H1 (cell line): Measurements from ENCODE around the gene DLX4. TPM values are rescaled to one million over a fixed set of nuclear protein-coding genes. Genes with fewer than 3 reads are reported as not detected.

Source experiments
- CTCF ChIA-PET: fragments of 300-600 bp; sonication (Branson Sonifier 250); formaldehyde crosslinking; loops from one replicate; lab custom pipeline; 2021; ENCODE audit not compliant: partially characterized antibody; lab: Charles Lee
- POLR2A ChIA-PET: fragments of 300-600 bp; sonication (Branson Sonifier 250); formaldehyde crosslinking; loops from one replicate; lab custom pipeline; 2021; ENCODE audit warnings: inconsistent platforms; ENCODE audit not compliant: partially characterized antibody; lab: Charles Lee
- DNase-seq, 2 experiments: peaks; one replicate each; pipeline versions ENCODE4 v3.0.0 to v3.0.0-alpha.2; 2010 to 2022; ENCODE audit warnings: low spot score in 2 of 2, low read depth in 1 of 2, mixed read lengths in 1 of 2
- FAIRE-seq: peaks from 2 replicates; lab custom pipeline; 2011; peaks lifted over from hg19 to GRCh38; lab: Jason Lieb, UNC
- H2AFZ ChIP-seq: 2 replicates; pipeline ENCODE4 v1.8.1; 2012; ENCODE audit warnings: low read length, inconsistent platforms
- H2AK5ac ChIP-seq: 2 replicates; pipeline ENCODE4 v1.6.1; 2013; ENCODE audit warnings: low read depth, low read length
- H2BK120ac ChIP-seq: replicated peaks from 2 replicates; pipeline ENCODE3; 2013; ENCODE audit warnings: low read depth, low read length, inconsistent platforms
- H2BK12ac ChIP-seq: 2 replicates; pipeline ENCODE4 v1.6.1; 2013; ENCODE audit warnings: low read depth, low read length
- H2BK15ac ChIP-seq: 2 replicates; pipeline ENCODE4 v1.6.1; 2013; ENCODE audit warnings: low read length
- H2BK20ac ChIP-seq: 2 replicates; pipeline ENCODE4 v1.6.1; 2013; ENCODE audit warnings: low read length
- H2BK5ac ChIP-seq: 2 replicates; pipeline ENCODE4 v1.6.1; 2013; ENCODE audit warnings: low read depth, low read length
- H3K14ac ChIP-seq: 2 replicates; pipeline ENCODE4 v1.6.1; 2013; ENCODE audit warnings: inconsistent platforms; ENCODE audit not compliant: insufficient read length
- H3K18ac ChIP-seq: 2 replicates; pipeline ENCODE4 v1.6.1; 2013; ENCODE audit warnings: low read length; ENCODE audit errors: extremely low read depth
- H3K23ac ChIP-seq: 2 replicates; pipeline ENCODE4 v1.6.1; 2013; ENCODE audit warnings: inconsistent platforms; ENCODE audit not compliant: insufficient read length
- H3K23me2 ChIP-seq: 2 replicates; pipeline ENCODE4 v1.6.1; 2013; ENCODE audit warnings: low read depth, low read length
- H3K27ac ChIP-seq: 2 replicates; pipeline ENCODE4 v1.6.1; 2011; ENCODE audit warnings: low read depth, low read length, inconsistent platforms
- H3K27me3 ChIP-seq, 4 experiments: replicated peaks in 1 of 4; 1 replicate in 1 of 4; 2 replicates in 3 of 4; pipeline versions ENCODE4 v1.6.1 to v1.8.1; 2011 to 2013; ENCODE audit warnings: low read length in 3 of 4, mild to moderate bottlenecking in 3 of 4, inconsistent platforms in 2 of 4, mixed read lengths in 2 of 4, moderate library complexity in 1 of 4; ENCODE audit not compliant: control insufficient read depth in 3 of 4, insufficient read depth in 3 of 4; ENCODE audit errors: extremely low read depth in 1 of 4
- H3K36me3 ChIP-seq, 4 experiments: 2 replicates each; pipeline versions ENCODE4 v1.6.1 to v1.8.1; 2011 to 2013; ENCODE audit warnings: mild to moderate bottlenecking in 4 of 4, low read length in 3 of 4, moderate library complexity in 2 of 4, control low read depth in 1 of 4, inconsistent platforms in 1 of 4; ENCODE audit not compliant: insufficient read depth in 4 of 4, control insufficient read depth in 2 of 4
- H3K4ac ChIP-seq: replicated peaks from 2 replicates; pipeline ENCODE3; 2013; ENCODE audit warnings: low read length, low read depth, mixed read lengths, inconsistent platforms; ENCODE audit not compliant: insufficient read length
- H3K4me1 ChIP-seq, 4 experiments: replicated peaks in 1 of 4; 1 replicate in 1 of 4; 2 replicates in 3 of 4; pipeline versions ENCODE4 v1.6.1 to v1.8.1; 2011 to 2013; ENCODE audit warnings: low read length in 3 of 4, inconsistent platforms in 2 of 4, mixed read lengths in 1 of 4; ENCODE audit not compliant: insufficient read depth in 4 of 4, control insufficient read depth in 3 of 4
- H3K4me2 ChIP-seq, 2 experiments: 2 replicates each; pipeline versions ENCODE4 v1.6.1 to v1.8.1; 2011 to 2013; ENCODE audit warnings: low read depth in 2 of 2, low read length in 2 of 2, control low read depth in 1 of 2, inconsistent platforms in 1 of 2, mild to moderate bottlenecking in 1 of 2; ENCODE audit not compliant: insufficient read depth in 1 of 2
- H3K4me3 ChIP-seq, 4 experiments: fragments of 200-600, 300-600 bp in 1 of 4; sonication (generic), shearing (Covaris generic), sonication (Bioruptor Twin) in 1 of 4; 2 replicates each; pipeline versions ENCODE4 v1.5.1 to v1.8.1; 2011 to 2016; ENCODE audit warnings: low read length in 4 of 4, low read depth in 3 of 4, control low read depth in 2 of 4, inconsistent platforms in 2 of 4, mild to moderate bottlenecking in 2 of 4, mixed read lengths in 1 of 4, moderate library complexity in 1 of 4; ENCODE audit not compliant: insufficient read depth in 2 of 4; ENCODE audit errors: extremely low read depth in 1 of 4
- H3K56ac ChIP-seq: replicated peaks from 2 replicates; pipeline ENCODE3; 2013; ENCODE audit warnings: low read depth, mild to moderate bottlenecking, mixed read lengths, low read length, inconsistent platforms; ENCODE audit not compliant: insufficient read length
- H3K79me1 ChIP-seq: 2 replicates; pipeline ENCODE4 v1.6.1; 2013; ENCODE audit warnings: low read depth, low read length, control low read depth
- H3K79me2 ChIP-seq, 2 experiments: 2 replicates each; pipeline versions ENCODE4 v1.6.1 to v1.8.1; 2012 to 2013; ENCODE audit warnings: low read length in 2 of 2, mild to moderate bottlenecking in 2 of 2, inconsistent platforms in 1 of 2; ENCODE audit not compliant: insufficient read depth in 2 of 2, control insufficient read depth in 1 of 2
- H3K9ac ChIP-seq, 4 experiments: replicated peaks in 1 of 4; 1 replicate in 1 of 4; 2 replicates in 3 of 4; pipeline versions ENCODE4 v1.6.1 to v1.8.1; 2011 to 2013; ENCODE audit warnings: low read depth in 3 of 4, low read length in 3 of 4, control low read depth in 2 of 4, mild to moderate bottlenecking in 2 of 4, moderate library complexity in 2 of 4, inconsistent platforms in 1 of 4; ENCODE audit errors: extremely low read depth in 1 of 4
- H3K9me3 ChIP-seq, 2 experiments: 2 replicates each; pipeline versions ENCODE4 v1.6.1 to v1.8.1; 2012 to 2013; ENCODE audit warnings: mild to moderate bottlenecking in 2 of 2, moderate library complexity in 2 of 2, control low read depth in 1 of 2, inconsistent platforms in 1 of 2, low read depth in 1 of 2, low read length in 1 of 2, mixed read lengths in 1 of 2; ENCODE audit not compliant: insufficient read depth in 2 of 2
- H4K20me1 ChIP-seq, 2 experiments: replicated peaks in 1 of 2; 2 replicates each; pipeline versions ENCODE3 to v1.8.1; 2011 to 2013; ENCODE audit warnings: inconsistent platforms in 2 of 2, low read length in 2 of 2, mild to moderate bottlenecking in 1 of 2; ENCODE audit not compliant: insufficient read depth in 2 of 2, control insufficient read depth in 1 of 2
- H4K5ac ChIP-seq: 2 replicates; pipeline ENCODE4 v1.6.1; 2013; ENCODE audit warnings: low read length, low read depth, mixed read lengths, inconsistent platforms; ENCODE audit not compliant: insufficient read length
- H4K8ac ChIP-seq: 2 replicates; pipeline ENCODE4 v1.8.0; 2013; ENCODE audit warnings: mild to moderate bottlenecking, moderate library complexity, low read length, inconsistent platforms; ENCODE audit not compliant: insufficient read depth; ENCODE audit errors: extremely low read depth
- H4K91ac ChIP-seq: replicated peaks from 2 replicates; pipeline ENCODE3; 2013; ENCODE audit warnings: low read length, mixed read lengths, inconsistent platforms; ENCODE audit not compliant: insufficient read length
- EZH2 ChIP-seq: fragments of 200-600 bp; sonication (generic); IDR thresholded peaks from 2 replicates; pipeline ENCODE4 v1.7.1; 2012; ENCODE audit warnings: low read depth, mild to moderate bottlenecking, moderate library complexity, low read length, inconsistent platforms; ENCODE audit not compliant: severe bottlenecking
- KDM4A ChIP-seq: IDR thresholded peaks from one replicate; pipeline ENCODE4 v1.7.1; 2012; ENCODE audit warnings: low read depth, mild to moderate bottlenecking, moderate library complexity, low read length, inconsistent platforms; ENCODE audit not compliant: severe bottlenecking
- SUZ12 ChIP-seq: fragments of 200-600 bp; sonication (generic); IDR thresholded peaks from 2 replicates; pipeline ENCODE4 v1.6.1; 2012; ENCODE audit warnings: mild to moderate bottlenecking, inconsistent platforms, low read length, moderate library complexity, mixed read lengths
- WGBS, 2 experiments: shearing (Covaris generic) in 1 of 2; methylation state at CpG; one replicate each; pipeline versions ENCODE4 v1.1.6 to v1.1.7; 2013 to 2015; ENCODE audit warnings: low lambda C conversion rate in 2 of 2, mixed read lengths in 2 of 2, inconsistent platforms in 1 of 2, low coverage in 1 of 2, missing lambda C conversion rate in 1 of 2; ENCODE audit not compliant: insufficient replicate concordance in 2 of 2, insufficient coverage in 1 of 2, insufficient read length in 1 of 2; ENCODE audit errors: extremely low coverage in 1 of 2, missing lambda C conversion rate in 1 of 2; 5-methylcytosine and 5-hydroxymethylcytosine counted together
- polyA plus RNA-seq, 7 experiments: library from polyadenylated mRNA; depleted of rRNA in 3 of 7; stranded (reverse) in 5 of 7; unstranded in 2 of 7; fragments of >200 nt in 5 of 7; fragments of 200-250 nt in 2 of 7; gene quantifications; 1 replicate in 5 of 7; 2 replicates in 1 of 7; 4 replicates in 1 of 7; pipeline versions ENCODE4 v1.2.1 to v1.2.3, GENCODE V29; 2011 to 2013; ENCODE audit warnings: missing spikeins in 2 of 7, mixed read lengths in 2 of 7
- total RNA-seq: library from RNA; stranded (reverse); fragmentation: NEBNext Ultra II Directional; extraction: Animal tissue kit (Norgen Biotek cat#: 25700); gene quantifications from 2 replicates; pipeline ENCODE4 v1.2.1, GENCODE V29; 2021

DLX4 gene
- total and polyA plus RNA-seq, 2 of the 8 experiments (the other 6 are each of a cell fraction or from before 2014, with no cell fraction given): 0.67 to 0.80 TPM

- Histone ChIP-seq H3K9me3 (no peaks in the 10 kb centered on the region; a peak in 1 of 4 replicates), H3K79me2 (no peaks in the 10 kb centered on the region), H2BK5ac (no peak overlapping the region), H3K56ac (no peak overlapping the region), H3K4ac (no peak overlapping the region), H3K4me1 (peaks cover 0 to 32% (median 24%) of the 10 kb centered on the region in 4 experiments; a peak in 6 of 7 replicates), H3K9ac (no peak overlapping the region), H3K4me2 (peak overlapping the region in 1 of 2 experiments; percentile 68; a peak in 1 of 4 replicates), H3K4me3 (0 out of 8 replicates have a peak overlapping the region, but pooled peaks of 1 of the 4 experiments have one; percentile 64), H2BK15ac (no peak overlapping the region), H3K27me3 (peaks cover 87 to 100% (median 96%) of the 10 kb centered on the region in 4 experiments), H3K27ac (no peak overlapping the region), H2BK20ac (no peak overlapping the region), H2AFZ (no peak overlapping the region), H3K23ac (no peak overlapping the region), H2BK12ac (0 out of 2 replicates have a peak overlapping the region, but pooled peaks have one; percentile 29), H4K91ac (no peak overlapping the region), H4K20me1 (peaks cover 19 to 31% of the 10 kb centered on the region in 2 experiments), H3K79me1 (no peaks in the 10 kb centered on the region), H3K18ac (no peak overlapping the region), H3K14ac (no peak overlapping the region), H2AK5ac (no peak overlapping the region), H3K36me3 (peaks cover 0 to 8% (median 0%) of the 10 kb centered on the region in 4 experiments; a peak in 2 of 8 replicates), H2BK120ac (no peak overlapping the region), H4K8ac (no peak overlapping the region), H3K23me2 (peaks cover 14% of the 10 kb centered on the region), H4K5ac (no peak overlapping the region)
- TF ChIP-seq KDM4A (no peak), SUZ12 (peak; percentile 74; the same call in 1 of the 2 replicates), EZH2 (peak; percentile 26)
- DNase-seq (no peak), FAIRE-seq (no peak)
- 37% methylated on average over 3 of the region's 3 CpGs; no CpG with 5 or more reads in 1 of the 2 experiments for WGBS, 2 experiments
- POLR2A ChIA-PET: interaction anchor here (1.2 kb wide), 1 partner anchor 23 kb away, joined by 5 read pairs; no protein-coding TSS in a partner anchor
- CTCF ChIA-PET: interaction anchor here (0.9 to 15.2 kb wide), 8 partner anchors 9 to 109 kb away, joined by 3 to 398 read pairs (median 4); partner anchors contain the start of gene DLX3
Observed at GRCh38 chr17:49970498-49970897, 1.5 kb downstream of the DLX4 start.
